ENCODE results near the gene BCAS3. TPM values are rescaled to one million over a fixed set of nuclear protein-coding genes. Genes with fewer than 3 reads are reported as not detected.

Gene BCAS3
- total RNA-seq, 1 experiment from 2014 or later = 11.4 TPM

GRCh38 chr17:61076621-61077031 is 399.0 kb downstream of the BCAS3 start:
- H3K36me3 ChIP-seq (replicated peaks; ENCODE audit: control insufficient read depth, insufficient read depth, low read length) = no peaks in the 10 kb centered on the region
- no peaks in the 10 kb centered on the region for H3K27me3 ChIP-seq (ENCODE audit: control insufficient read depth, insufficient read depth, low read length)
- no peak for DNase-seq
- H3K4me3 ChIP-seq (ENCODE audit: insufficient read depth, low read depth, low read length) = no peak overlapping the region

GRCh38 chr17:61081959-61082358 is 404.3 kb downstream of the BCAS3 start:
- Histone ChIP-seq H3K36me3 (replicated peaks; ENCODE audit: control insufficient read depth, insufficient read depth, low read length) (no peaks in the 10 kb centered on the region), H3K4me3 (ENCODE audit: insufficient read depth, low read depth, low read length) (no peak overlapping the region), H3K27me3 (ENCODE audit: control insufficient read depth, insufficient read depth, low read length) (no peaks in the 10 kb centered on the region)
- no peak for DNase-seq

GRCh38 chr17:61084260-61084659 is 406.6 kb downstream of the BCAS3 start:
- Histone ChIP-seq H3K4me3 (ENCODE audit: insufficient read depth, low read depth, low read length) (no peak overlapping the region), H3K36me3 (replicated peaks; ENCODE audit: control insufficient read depth, insufficient read depth, low read length) (no peaks in the 10 kb centered on the region), H3K27me3 (ENCODE audit: control insufficient read depth, insufficient read depth, low read length) (no peaks in the 10 kb centered on the region)
- no peak for DNase-seq

- no peak for DNase-seq
- Histone ChIP-seq H3K36me3 (replicated peaks; ENCODE audit: control insufficient read depth, insufficient read depth, low read length) (no peaks in the 10 kb centered on the region), H3K27me3 (ENCODE audit: control insufficient read depth, insufficient read depth, low read length) (no peaks in the 10 kb centered on the region), H3K4me3 (ENCODE audit: insufficient read depth, low read depth, low read length) (no peak overlapping the region)
These were observed 409.4 kb downstream of the BCAS3 start for GRCh38 chr17:61087024-61087423.

- Histone ChIP-seq H3K4me3 (ENCODE audit: insufficient read depth, low read depth, low read length) (no peak overlapping the region), H3K27me3 (ENCODE audit: control insufficient read depth, insufficient read depth, low read length) (no peaks in the 10 kb centered on the region), H3K36me3 (replicated peaks; ENCODE audit: control insufficient read depth, insufficient read depth, low read length) (no peaks in the 10 kb centered on the region)
- DNase-seq = no peak
These were observed 410.9 kb downstream of the BCAS3 start for GRCh38 chr17:61088556-61088955.

- Histone ChIP-seq H3K27me3 (ENCODE audit: control insufficient read depth, insufficient read depth, low read length) (no peaks in the 10 kb centered on the region), H3K4me3 (ENCODE audit: insufficient read depth, low read depth, low read length) (no peak overlapping the region)
- no peak for DNase-seq
These were observed 413.4 kb downstream of the BCAS3 start for GRCh38 chr17:61091096-61091495.

GRCh38 chr17:61097781-61098180 is 420.1 kb downstream of the BCAS3 start:
- DNase-seq = no peak
- Histone ChIP-seq H3K36me3 (replicated peaks; ENCODE audit: control insufficient read depth, insufficient read depth, low read length) (no peaks in the 10 kb centered on the region), H3K27me3 (ENCODE audit: control insufficient read depth, insufficient read depth, low read length) (no peaks in the 10 kb centered on the region)

More at GRCh38 chr17:61091096-61091495, 413.4 kb downstream of the BCAS3 start:
- no peaks in the 10 kb centered on the region for H3K36me3 ChIP-seq (replicated peaks; ENCODE audit: control insufficient read depth, insufficient read depth, low read length)

GRCh38 chr17:61106354-61106753 is 428.7 kb downstream of the BCAS3 start:
- H3K27me3 ChIP-seq (ENCODE audit: control insufficient read depth, insufficient read depth, low read length) = no peaks in the 10 kb centered on the region
- H3K4me3 ChIP-seq (ENCODE audit: insufficient read depth, low read depth, low read length) = no peak overlapping the region
- DNase-seq = no peak
- H3K36me3 ChIP-seq (replicated peaks; ENCODE audit: control insufficient read depth, insufficient read depth, low read length) = no peaks in the 10 kb centered on the region

More at GRCh38 chr17:61097781-61098180, 420.1 kb downstream of the BCAS3 start:
- H3K4me3 ChIP-seq (ENCODE audit: insufficient read depth, low read depth, low read length) = no peak overlapping the region

GRCh38 chr17:61116577-61116976 is 438.9 kb downstream of the BCAS3 start:
- H3K27me3 ChIP-seq (ENCODE audit: control insufficient read depth, insufficient read depth, low read length) = no peaks in the 10 kb centered on the region
- H3K36me3 ChIP-seq (replicated peaks; ENCODE audit: control insufficient read depth, insufficient read depth, low read length) = no peaks in the 10 kb centered on the region
- H3K4me3 ChIP-seq (ENCODE audit: insufficient read depth, low read depth, low read length) = no peak overlapping the region
- DNase-seq = no peak

GRCh38 chr17:61117983-61118382 is 440.3 kb downstream of the BCAS3 start:
- Histone ChIP-seq H3K36me3 (replicated peaks; ENCODE audit: control insufficient read depth, insufficient read depth, low read length) (no peaks in the 10 kb centered on the region), H3K27me3 (ENCODE audit: control insufficient read depth, insufficient read depth, low read length) (no peaks in the 10 kb centered on the region), H3K4me3 (ENCODE audit: insufficient read depth, low read depth, low read length) (no peak overlapping the region)
- no peak for DNase-seq

GRCh38 chr17:61118871-61119270 is 441.2 kb downstream of the BCAS3 start:
- Histone ChIP-seq H3K27me3 (ENCODE audit: control insufficient read depth, insufficient read depth, low read length) (no peaks in the 10 kb centered on the region), H3K36me3 (replicated peaks; ENCODE audit: control insufficient read depth, insufficient read depth, low read length) (no peaks in the 10 kb centered on the region), H3K4me3 (ENCODE audit: insufficient read depth, low read depth, low read length) (no peak overlapping the region)
- DNase-seq = no peak

GRCh38 chr17:61122326-61122913 is 444.8 kb downstream of the BCAS3 start:
- H3K4me3 ChIP-seq (ENCODE audit: insufficient read depth, low read depth, low read length) = no peak overlapping the region
- H3K36me3 ChIP-seq (replicated peaks; ENCODE audit: control insufficient read depth, insufficient read depth, low read length) = no peaks in the 10 kb centered on the region
- no peak for DNase-seq
- H3K27me3 ChIP-seq (ENCODE audit: control insufficient read depth, insufficient read depth, low read length) = no peaks in the 10 kb centered on the region

GRCh38 chr17:61124562-61124961 is 446.9 kb downstream of the BCAS3 start:
- H3K27me3 ChIP-seq (ENCODE audit: control insufficient read depth, insufficient read depth, low read length) = no peaks in the 10 kb centered on the region
- no peaks in the 10 kb centered on the region for H3K36me3 ChIP-seq (replicated peaks; ENCODE audit: control insufficient read depth, insufficient read depth, low read length)
- DNase-seq = no peak
- H3K4me3 ChIP-seq (ENCODE audit: insufficient read depth, low read depth, low read length) = no peak overlapping the region

GRCh38 chr17:61126473-61127249 is 449.0 kb downstream of the BCAS3 start:
- Histone ChIP-seq H3K27me3 (ENCODE audit: control insufficient read depth, insufficient read depth, low read length) (no peaks in the 10 kb centered on the region), H3K36me3 (replicated peaks; ENCODE audit: control insufficient read depth, insufficient read depth, low read length) (no peaks in the 10 kb centered on the region), H3K4me3 (ENCODE audit: insufficient read depth, low read depth, low read length) (no peak overlapping the region)
- DNase-seq = no peak

GRCh38 chr17:61127960-61128359 is 450.3 kb downstream of the BCAS3 start:
- Histone ChIP-seq H3K27me3 (ENCODE audit: control insufficient read depth, insufficient read depth, low read length) (no peaks in the 10 kb centered on the region), H3K4me3 (ENCODE audit: insufficient read depth, low read depth, low read length) (no peak overlapping the region)
- no peak for DNase-seq

More at GRCh38 chr17:61127960-61128359, 450.3 kb downstream of the BCAS3 start:
- no peaks in the 10 kb centered on the region for H3K36me3 ChIP-seq (replicated peaks; ENCODE audit: control insufficient read depth, insufficient read depth, low read length)
